MCF 10A (cell line): ENCODE measurements around the gene TNFRSF12A. TPM values are rescaled to one million over a fixed set of nuclear protein-coding genes. Genes with fewer than 3 reads are reported as not detected.

ENCODE experiments used
- BruUV-seq: library from RNA; stranded (reverse); fragments of 400-500 nt; replicated peaks from 2 replicates; lab custom pipeline; 2021; lab: Mats Ljungman, UMichigan
- CTCF ChIA-PET: fragments of 300-600 bp; sonication (Branson Sonifier 250); formaldehyde crosslinking; extraction: SDS; loops from one replicate; lab custom pipeline; 2021; ENCODE audit warnings: antibody characterized with exemption, inconsistent platforms; lab: Yijun Ruan, JAX
- POLR2A ChIA-PET: fragments of 300-600, 350-650 bp; sonication (Branson Sonifier 250); formaldehyde crosslinking; extraction: SDS; loops from one replicate; lab custom pipeline; 2020; ENCODE audit warnings: antibody characterized with exemption, inconsistent platforms; lab: Yijun Ruan, JAX
- DNase-seq: peaks from one replicate; pipeline ENCODE4 v3.0.0-alpha.2; 2018; ENCODE audit not compliant: unreplicated experiment
- H3K27ac Mint-ChIP-seq: one replicate; pipeline ENCODE4 v1.8.0; 2022; ENCODE audit warnings: mild to moderate bottlenecking, low read depth, mixed read lengths; ENCODE audit not compliant: unreplicated experiment
- H3K27me3 Mint-ChIP-seq: one replicate; pipeline ENCODE4 v1.8.0; 2022; ENCODE audit warnings: mixed read lengths; ENCODE audit not compliant: insufficient read depth, unreplicated experiment
- H3K36me3 Mint-ChIP-seq: one replicate; pipeline ENCODE4 v1.8.0; 2022; ENCODE audit warnings: mild to moderate bottlenecking, moderate library complexity, mixed read lengths; ENCODE audit not compliant: insufficient read depth, unreplicated experiment
- H3K4me1 Mint-ChIP-seq: one replicate; pipeline ENCODE4 v1.8.0; 2022; ENCODE audit warnings: mixed read lengths; ENCODE audit not compliant: insufficient read depth, unreplicated experiment
- H3K4me3 Mint-ChIP-seq: one replicate; pipeline ENCODE4 v1.8.0; 2022; ENCODE audit warnings: mild to moderate bottlenecking, moderate library complexity, mixed read lengths; ENCODE audit not compliant: unreplicated experiment
- H3K9me3 Mint-ChIP-seq: one replicate; pipeline ENCODE4 v1.8.0; 2022; ENCODE audit warnings: mixed read lengths; ENCODE audit not compliant: unreplicated experiment
- intact Hi-C: fragments of 100-400 bp; cut with micrococcal nuclease; formaldehyde crosslinking; loops from 2 replicates; pipeline ENCODE4 v1.14.1; 2022
- total RNA-seq: library from RNA; stranded (reverse); gene quantifications from 2 replicates; pipeline ENCODE4 v1.2.3, GENCODE V29; 2022
- TF ChIP-seq, protein P1 (sequence below): fragments of 200-600 bp; IDR thresholded peaks from one replicate; pipeline ENCODE4 v1.8.0; 2022; ENCODE audit warnings: antibody characterized with exemption, mild to moderate bottlenecking; ENCODE audit not compliant: unreplicated experiment

The TNFRSF12A gene
- total RNA-seq, 1 experiment from 2014 or later = 641 TPM

DNA sequence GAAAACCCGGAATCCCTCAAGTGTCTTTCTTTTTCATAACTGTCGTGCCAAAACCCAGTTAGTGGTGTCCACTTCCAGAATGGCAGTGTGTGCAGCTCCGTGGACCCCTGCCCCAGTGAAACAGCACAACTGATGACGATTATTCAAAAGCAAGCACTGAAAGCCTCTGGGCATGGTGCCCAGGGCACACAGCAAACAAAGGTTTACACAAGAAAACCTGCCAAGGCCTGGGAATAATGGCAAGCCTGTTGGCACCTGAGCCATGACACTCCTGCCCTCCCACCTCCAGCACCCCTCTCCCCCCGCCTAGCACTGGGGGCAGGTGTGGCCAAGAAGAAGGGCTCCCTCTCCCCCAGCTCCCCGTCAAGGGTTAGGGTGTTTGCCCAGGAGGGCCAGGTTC, 42.7 kb upstream of the TNFRSF12A start:
- ChIA-PET CTCF (interaction anchor here (0.9 kb wide), 1 partner anchor 15 kb away, joined by 3 read pairs; no protein-coding TSS in a partner anchor), POLR2A (interaction anchor here (1.7 kb wide), 1 partner anchor 225 kb away, joined by 3 read pairs; the partner anchor contains the start of gene SRRM2)
- TF ChIP-seq, protein P1, sequence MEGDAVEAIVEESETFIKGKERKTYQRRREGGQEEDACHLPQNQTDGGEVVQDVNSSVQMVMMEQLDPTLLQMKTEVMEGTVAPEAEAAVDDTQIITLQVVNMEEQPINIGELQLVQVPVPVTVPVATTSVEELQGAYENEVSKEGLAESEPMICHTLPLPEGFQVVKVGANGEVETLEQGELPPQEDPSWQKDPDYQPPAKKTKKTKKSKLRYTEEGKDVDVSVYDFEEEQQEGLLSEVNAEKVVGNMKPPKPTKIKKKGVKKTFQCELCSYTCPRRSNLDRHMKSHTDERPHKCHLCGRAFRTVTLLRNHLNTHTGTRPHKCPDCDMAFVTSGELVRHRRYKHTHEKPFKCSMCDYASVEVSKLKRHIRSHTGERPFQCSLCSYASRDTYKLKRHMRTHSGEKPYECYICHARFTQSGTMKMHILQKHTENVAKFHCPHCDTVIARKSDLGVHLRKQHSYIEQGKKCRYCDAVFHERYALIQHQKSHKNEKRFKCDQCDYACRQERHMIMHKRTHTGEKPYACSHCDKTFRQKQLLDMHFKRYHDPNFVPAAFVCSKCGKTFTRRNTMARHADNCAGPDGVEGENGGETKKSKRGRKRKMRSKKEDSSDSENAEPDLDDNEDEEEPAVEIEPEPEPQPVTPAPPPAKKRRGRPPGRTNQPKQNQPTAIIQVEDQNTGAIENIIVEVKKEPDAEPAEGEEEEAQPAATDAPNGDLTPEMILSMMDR = no peak
- no peak overlapping the region for H3K4me3 Mint-ChIP-seq
- no peak overlapping the region for H3K27ac Mint-ChIP-seq
- intact Hi-C loops = no loop called here
- no peaks in the 10 kb centered on the region for H3K9me3 Mint-ChIP-seq
- no peaks in the 10 kb centered on the region for H3K27me3 Mint-ChIP-seq
- H3K36me3 Mint-ChIP-seq = peaks cover 5% of the 10 kb centered on the region
- H3K4me1 Mint-ChIP-seq = peaks cover 6% of the 10 kb centered on the region
- DNase-seq = no peak
- BruUV-seq = no TSS peak

DNA sequence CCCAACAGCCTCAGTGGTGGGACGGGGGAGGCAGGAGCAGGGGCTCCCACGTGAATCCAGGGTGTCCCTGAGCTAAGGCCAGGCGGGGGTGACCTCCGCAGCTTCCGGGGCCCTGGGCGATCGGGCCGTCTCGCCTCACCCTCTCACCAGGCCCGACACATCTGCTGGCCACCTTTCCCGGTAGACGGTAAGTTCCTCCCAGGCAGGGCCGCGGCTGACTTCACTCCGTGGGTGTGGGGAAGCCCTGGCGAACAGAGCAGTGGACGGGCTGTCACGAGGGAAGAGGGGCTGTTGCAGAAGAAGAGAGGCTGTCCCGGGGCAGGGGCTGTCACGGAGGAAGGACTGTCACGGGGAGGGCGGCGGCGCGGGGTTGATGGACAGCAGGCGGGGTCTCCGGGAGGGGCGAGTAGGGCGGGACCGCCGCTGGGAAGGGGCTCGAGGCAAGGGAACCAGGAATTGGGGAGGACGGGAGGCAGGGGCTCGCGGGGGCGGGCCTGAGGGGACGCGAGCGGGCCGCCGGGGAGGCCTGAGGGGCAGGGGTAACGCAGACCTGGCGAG, 40.4 kb upstream of the TNFRSF12A start:
- TSS peak; percentile 49 for BruUV-seq
- ChIA-PET CTCF (interaction anchor here (1.0 kb wide), 1 partner anchor 59 kb away, joined by 3 read pairs; no protein-coding TSS in a partner anchor), POLR2A (interaction anchor here (0.6 to 2.5 kb wide), 7 partner anchors 8 to 79 kb away, joined by 3 to 19 read pairs (median 5); partner anchors contain the start of genes KREMEN2, PAQR4 and TNFRSF12A)
- Mint-ChIP-seq H3K27ac (no peak overlapping the region), H3K36me3 (peaks cover 5% of the 10 kb centered on the region), H3K4me3 (peak overlapping the region; percentile 73), H3K4me1 (peaks cover 6% of the 10 kb centered on the region), H3K27me3 (no peaks in the 10 kb centered on the region), H3K9me3 (no peaks in the 10 kb centered on the region)
- DNase-seq = no peak
- intact Hi-C loops = loop anchor here (1.0 to 5.0 kb wide), 2 partner anchors 10 to 52 kb away; partner anchors contain the start of gene PAQR4
- TF ChIP-seq, protein P1 = no peak

DNA sequence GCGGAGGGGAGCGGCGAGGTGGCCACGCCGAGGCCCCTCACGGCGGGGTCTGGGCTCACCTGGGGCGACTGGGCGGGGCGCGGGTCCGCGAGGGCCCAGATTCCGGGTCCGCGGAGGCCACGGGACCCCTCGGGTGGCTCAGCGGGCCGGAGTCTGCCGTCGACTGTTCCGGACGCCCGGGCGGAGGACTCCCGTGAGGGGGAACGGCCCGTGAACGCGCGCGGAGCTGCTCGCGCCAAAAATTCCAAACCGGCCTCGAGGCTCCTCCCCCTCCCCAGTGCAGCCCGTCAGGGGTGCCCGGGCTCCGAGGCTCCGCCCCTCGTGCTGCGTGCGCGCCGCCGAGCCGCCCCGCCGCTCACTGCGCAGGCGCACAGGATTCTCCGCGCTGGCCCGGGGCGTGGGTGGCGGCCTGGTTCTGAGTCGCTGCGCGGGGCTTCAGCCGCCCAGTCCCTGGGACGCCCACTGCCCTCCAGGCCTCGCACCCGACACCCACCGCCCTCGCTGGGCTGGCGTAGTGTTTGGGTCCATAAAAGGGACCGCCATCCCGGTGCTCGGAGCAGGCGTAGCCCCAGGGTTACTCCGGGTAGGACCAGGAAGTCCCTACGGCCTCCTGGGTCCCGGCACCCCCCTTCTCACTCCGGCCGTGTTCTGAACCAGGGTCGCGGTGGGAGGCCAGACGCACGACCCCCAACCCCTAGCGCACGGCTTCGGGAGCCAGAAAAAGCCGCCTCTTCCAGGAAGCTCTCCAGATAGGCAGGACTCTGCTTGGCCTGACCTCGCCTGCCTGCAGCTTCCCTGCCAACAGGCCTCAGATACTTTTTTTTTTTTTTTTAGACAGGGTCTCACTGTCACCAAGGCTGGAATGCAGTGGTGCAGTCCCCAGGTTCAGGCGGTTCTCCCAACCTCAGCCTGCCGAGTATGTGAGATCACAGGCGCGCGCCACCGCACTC, 39.7 kb upstream of the TNFRSF12A start, which contains the start of gene PKMYT1:
PKMYT1 (minus strand) TSS at position 220 of the 950 bp plus-strand sequence. CDS start 789 bp downstream, outside the sequence.
- H3K27me3 Mint-ChIP-seq = no peaks in the 10 kb centered on the region
- TSS peak; percentile 83 for BruUV-seq
- POLR2A ChIA-PET = interaction anchor here (0.6 to 2.5 kb wide), 9 partner anchors 9 to 1153 kb away, joined by 3 to 19 read pairs (median 5); partner anchors contain the start of genes KREMEN2, PAQR4 and TNFRSF12A
- no peak within 1 kb of the TSS for H3K27ac Mint-ChIP-seq
- CTCF ChIA-PET = interaction anchor here (0.6 to 1.1 kb wide), 6 partner anchors 42 to 60 kb away, joined by 3 to 5 read pairs (median 4); partner anchors contain the start of gene BICDL2
- TF ChIP-seq, protein P1 = no peak
- peaks cover 6% of the 10 kb centered on the region for H3K4me1 Mint-ChIP-seq
- intact Hi-C loops = loop anchor here (1.0 to 5.0 kb wide), 2 partner anchors 11 to 53 kb away; partner anchors contain the start of gene PAQR4
- H3K9me3 Mint-ChIP-seq = no peaks in the 10 kb centered on the region
- DNase-seq = peak; percentile 87
- peak within 1 kb of the TSS; percentile 73 for H3K4me3 Mint-ChIP-seq
- peaks cover 5% of the 10 kb centered on the region for H3K36me3 Mint-ChIP-seq
